ENCODE data around the gene PSMG4.

PSMG4 gene

DNA sequence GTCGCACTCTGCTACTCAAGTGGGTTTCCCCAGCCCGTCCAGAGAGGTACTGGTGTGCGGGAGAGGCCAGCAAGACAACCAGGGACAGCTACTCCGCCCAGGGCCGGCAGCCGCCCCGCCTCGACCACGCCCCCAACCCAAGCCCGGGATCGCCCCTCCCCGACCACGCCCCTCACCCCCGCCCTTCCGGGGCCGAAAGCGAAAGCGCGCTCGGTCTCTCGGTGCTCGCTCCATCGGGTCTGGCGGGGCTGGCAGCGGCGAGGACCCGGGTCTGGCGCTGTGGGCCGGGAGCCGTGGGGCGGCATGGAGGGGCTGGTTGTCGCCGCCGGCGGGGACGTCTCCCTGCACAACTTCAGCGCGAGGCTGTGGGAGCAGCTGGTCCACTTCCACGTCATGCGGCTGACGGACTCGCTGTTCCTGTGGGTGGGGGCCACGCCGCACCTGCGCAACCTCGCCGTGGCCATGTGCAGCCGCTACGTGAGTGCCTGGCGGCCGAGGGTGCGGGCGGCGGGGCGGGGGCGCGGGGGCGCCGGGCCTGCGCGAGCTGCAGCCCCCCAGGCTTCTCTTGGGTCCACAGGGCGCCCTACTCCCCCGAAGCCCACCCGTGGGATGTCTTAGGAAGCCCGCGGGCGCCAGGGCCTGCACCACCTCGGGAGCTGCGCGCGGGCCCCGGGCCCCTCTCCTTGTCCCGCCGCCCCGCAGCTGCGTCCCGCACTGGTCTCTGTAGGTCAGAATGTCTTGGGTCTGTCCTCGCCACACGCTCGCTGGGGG lies at the start of gene PSMG4:
Gene PSMG4, plus strand, starts transcription at position 228 of the 771 bp plus-strand sequence. Its CDS starts 76 bp downstream, at position 304.
- DNase-seq (ENCODE audit: low read depth), result peak; percentile 76

DNA sequence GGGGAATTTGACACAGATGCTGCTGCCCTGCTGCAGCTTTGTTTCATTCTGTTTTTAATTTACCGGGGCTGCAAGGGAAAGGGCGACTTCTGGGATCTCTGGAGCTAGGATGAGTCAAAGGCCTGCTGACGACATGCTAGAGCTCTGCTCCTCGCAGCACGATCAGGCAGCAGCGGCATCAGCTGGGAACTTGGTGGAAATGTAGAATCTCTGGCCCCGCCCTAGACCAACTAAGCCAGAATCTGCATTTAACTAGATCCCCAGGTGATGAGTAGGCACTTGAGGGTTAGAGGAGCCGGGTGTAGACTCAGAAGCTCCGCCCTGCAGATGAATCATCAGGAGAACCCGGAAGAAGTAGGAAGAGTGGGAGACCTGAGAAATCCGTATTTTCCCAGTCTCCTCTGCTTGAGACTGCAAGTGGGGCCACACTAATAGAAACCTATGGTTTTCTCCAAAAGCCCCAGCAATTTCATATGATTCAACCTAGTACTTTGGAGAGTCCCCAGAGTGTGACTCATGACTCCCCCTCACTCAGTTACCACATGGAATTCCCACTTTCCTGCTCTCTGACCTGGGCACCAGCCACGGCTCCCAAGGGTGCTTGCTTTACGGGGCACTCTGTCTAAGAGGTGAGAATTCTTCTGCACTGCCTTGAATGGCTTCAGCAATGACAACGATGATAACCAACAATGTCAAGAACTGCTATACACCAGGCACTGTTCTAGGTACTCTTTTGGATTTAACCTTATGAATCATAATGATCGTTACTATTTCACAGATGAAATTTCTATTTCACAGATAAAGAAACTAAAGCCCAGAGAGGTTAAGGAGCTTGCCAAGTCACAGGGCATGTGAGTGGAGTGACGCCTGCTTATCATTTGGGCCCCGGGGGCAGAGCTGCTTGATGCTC lies 49.4 kb upstream of the PSMG4 start:
- peak; percentile 98 for DNase-seq (ENCODE audit: low read depth)

DNA sequence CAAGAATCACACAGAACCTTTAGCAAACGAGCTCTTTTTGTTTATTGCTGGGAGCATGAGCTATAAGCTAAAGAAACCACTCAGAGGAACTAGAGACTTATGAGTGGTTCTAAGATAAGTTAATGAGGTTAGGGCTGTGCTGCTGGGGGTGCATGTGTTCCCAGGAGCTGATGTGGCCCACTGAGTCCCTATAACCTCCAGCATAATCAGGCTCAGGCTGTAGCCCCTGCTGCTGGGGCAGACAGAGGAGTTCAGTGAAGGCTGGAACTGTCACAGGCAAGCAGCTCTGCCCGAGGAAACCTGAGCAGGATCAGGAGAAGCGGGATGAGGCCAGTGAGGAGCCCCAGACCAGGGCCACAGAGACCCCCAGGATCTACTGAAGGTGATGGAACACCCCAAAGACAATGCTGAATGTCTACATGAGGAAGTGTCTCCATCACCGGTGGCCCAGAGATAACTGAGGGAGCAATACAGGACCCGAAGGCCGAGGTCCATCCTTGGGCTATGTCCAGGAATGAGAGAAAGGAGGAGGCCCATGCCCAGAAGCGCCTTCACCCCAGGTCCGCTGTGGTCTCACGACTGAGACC lies 48.6 kb upstream of the PSMG4 start:
- DNase-seq (ENCODE audit: low read depth), result no peak

GRCh38 chr6:3211681-3212080 lies 47.1 kb upstream of the PSMG4 start:
- DNase-seq (ENCODE audit: low read depth), result peak; percentile 67

DNA sequence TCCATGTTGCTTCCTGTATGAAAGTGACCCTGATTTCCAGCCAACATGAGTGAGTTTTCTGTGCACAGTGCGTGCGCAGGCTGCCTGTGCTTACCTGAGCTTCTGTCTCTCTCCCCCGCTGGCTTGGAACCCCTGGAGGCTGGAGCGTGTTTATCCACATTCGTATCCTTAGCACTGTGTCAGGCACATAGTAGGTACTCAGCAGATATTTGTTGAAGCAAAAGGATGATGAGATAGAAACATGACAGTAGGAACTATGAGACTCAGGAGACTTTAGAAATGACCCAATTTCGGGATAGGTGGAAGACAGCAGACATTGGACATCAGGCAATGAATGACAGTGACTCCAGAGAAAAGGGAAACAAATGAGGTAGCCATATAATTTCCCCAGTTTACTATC lies 46.5 kb upstream of the PSMG4 start:
- no peak for DNase-seq (ENCODE audit: low read depth)

- DNase-seq (ENCODE audit: low read depth), result no peak
Observed at GRCh38 chr6:3213334-3213695, 45.4 kb upstream of the PSMG4 start.

DNA sequence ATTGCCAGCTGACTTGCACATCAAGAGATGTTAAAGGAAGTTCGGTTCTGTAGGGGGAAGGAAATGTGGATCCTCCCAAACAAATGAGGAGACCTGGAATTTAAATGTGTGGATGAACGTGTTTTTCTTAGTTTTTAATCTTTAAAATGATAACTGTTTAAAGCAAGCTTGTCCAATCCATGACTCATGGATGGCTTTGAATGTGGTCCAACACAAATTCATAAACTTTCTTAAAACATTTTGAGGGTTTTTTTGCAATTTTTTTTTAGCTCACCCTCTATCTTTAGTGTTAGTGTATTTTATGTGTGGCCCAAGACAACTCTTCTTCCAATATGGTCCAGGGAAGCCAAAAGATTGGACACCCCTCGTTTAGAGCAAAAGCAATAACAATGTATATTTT lies 43.8 kb upstream of the PSMG4 start:
- DNase-seq (ENCODE audit: low read depth), result no peak

DNA sequence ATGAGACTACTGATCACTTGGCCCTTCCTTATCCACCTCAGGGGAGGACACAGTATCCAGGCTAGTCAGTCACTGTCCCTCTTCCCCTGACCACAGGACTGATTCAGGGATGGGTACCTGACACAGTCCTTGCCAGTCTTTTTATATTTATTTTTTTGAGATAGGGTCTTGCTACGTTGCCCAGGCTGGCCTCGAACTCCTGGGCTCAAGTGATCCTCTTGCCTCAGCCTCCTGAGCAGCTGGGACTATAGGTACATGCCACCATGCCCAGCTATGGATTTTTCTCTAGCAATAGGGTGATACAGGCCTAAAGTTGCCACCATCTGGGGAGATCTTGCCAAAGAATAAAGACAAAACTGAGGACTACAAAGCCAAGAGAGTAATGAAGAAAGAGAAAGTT lies 41.5 kb upstream of the PSMG4 start:
- DNase-seq (ENCODE audit: low read depth), result no peak

GRCh38 chr6:3218266-3218665 lies 40.5 kb upstream of the PSMG4 start:
- no peak for DNase-seq (ENCODE audit: low read depth)

- DNase-seq (ENCODE audit: low read depth), result no peak
Observed at GRCh38 chr6:3220366-3220765, 38.4 kb upstream of the PSMG4 start.

DNA sequence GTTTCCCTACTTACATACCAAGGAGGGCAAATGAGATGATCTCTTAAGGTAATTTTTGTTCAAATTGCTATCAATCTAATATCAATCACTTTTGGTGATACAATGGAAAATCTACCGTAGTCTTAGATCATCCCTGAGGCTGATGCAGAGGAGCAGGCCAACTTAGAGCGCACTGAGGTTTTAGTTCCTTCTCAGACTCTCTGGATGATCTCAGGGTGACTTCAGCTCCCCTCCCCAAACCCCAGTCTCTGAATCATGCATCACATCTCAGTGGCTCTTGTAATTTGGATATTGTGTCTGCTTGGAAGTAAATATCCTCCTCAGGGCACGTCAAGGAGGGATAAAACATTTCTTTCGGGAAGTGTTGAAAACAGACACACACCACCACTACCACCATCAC lies 37.2 kb upstream of the PSMG4 start:
- DNase-seq (ENCODE audit: low read depth), result no peak

DNA sequence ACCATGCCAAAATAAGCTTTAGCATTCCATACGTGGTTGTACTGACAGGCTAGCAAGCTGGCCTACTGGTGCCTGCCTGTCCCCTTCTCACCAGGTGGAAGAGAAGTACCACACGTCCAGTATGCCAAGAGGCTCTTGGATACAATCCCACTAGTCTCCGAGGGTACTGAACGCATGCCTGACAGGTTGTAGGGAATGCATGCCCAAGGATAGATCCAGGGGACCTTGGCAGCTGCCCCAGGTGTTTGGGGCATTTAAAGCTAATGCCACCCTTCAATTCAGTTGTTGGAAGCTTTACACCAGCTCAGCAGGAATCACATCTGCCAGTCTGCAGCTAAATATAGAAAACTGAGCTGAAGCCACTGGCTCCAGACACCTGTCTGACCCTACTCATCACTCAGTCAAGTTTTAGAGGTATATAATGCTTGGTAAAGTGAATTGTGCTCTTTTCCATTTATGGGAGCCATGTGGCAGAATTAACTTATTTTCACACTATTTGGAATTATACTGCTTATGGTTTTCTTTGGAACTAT lies 36.2 kb upstream of the PSMG4 start:
- no peak for DNase-seq (ENCODE audit: low read depth)

DNA sequence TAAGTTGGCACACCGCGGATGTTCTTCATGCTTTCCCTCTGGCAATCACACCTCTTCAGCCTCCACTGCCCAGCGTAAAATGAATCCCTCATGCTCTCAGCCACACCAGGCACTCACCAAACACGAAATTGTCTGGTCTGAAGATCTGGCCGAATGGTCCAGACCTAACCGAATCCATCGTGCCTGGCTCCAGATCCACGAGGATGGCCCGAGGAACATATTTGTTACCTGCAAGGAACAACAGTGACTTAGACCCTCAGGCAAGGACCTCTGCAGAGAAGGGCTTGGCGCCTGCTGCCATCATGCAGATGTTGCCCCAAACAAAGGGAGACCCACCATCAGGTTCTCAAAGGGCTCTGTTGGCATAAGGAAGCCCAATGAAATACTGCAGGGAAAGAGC lies 32.7 kb upstream of the PSMG4 start:
- DNase-seq (ENCODE audit: low read depth), result no peak

GRCh38 chr6:3226481-3227362 lies 32.0 kb upstream of the PSMG4 start:
- peak; percentile 53 for DNase-seq (ENCODE audit: low read depth)

GRCh38 chr6:3227363-3228045 lies 31.2 kb upstream of the PSMG4 start, which contains the start of gene TUBB2B:
TUBB2B (minus strand) TSS chr6:3227653; CDS start chr6:3227543, 110 bp downstream.
- no peak for DNase-seq (ENCODE audit: low read depth)

DNA sequence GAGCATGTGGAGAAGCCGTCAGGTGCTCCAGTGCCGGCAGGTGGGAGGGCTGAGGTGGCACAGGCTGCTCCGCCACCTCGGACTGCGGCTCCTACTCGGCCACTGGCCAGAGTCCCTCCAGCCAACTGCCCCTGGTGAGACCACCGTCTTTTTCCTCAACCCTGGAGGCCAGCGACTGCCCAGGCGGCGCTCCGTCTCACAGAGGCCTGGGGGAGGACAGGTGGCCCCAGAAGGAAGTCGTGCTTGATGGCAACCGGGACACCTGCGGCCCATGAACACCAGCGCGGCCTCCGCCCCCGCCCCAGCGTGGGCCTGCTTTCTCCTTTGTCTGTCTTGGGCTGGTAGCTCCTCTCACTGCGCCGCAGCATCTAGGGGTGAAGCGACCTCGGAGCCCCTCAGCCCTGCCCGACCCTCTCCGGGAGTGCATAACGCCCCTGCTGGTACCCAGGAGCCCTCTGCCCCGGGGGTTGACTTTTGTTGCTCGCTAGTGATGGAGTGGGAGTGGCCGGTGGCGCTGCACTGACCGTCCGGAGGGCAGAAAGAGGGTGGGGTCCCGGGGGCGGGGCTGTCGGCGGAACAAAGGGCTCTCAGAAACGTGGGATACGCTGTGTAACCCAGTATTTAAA lies 30.6 kb upstream of the PSMG4 start:
- DNase-seq (ENCODE audit: low read depth), result no peak

GRCh38 chr6:3228771-3229565 lies 29.8 kb upstream of the PSMG4 start:
- DNase-seq (ENCODE audit: low read depth), result no peak

- DNase-seq (ENCODE audit: low read depth), result no peak
Observed at GRCh38 chr6:3229566-3230178, 29.1 kb upstream of the PSMG4 start.

DNA sequence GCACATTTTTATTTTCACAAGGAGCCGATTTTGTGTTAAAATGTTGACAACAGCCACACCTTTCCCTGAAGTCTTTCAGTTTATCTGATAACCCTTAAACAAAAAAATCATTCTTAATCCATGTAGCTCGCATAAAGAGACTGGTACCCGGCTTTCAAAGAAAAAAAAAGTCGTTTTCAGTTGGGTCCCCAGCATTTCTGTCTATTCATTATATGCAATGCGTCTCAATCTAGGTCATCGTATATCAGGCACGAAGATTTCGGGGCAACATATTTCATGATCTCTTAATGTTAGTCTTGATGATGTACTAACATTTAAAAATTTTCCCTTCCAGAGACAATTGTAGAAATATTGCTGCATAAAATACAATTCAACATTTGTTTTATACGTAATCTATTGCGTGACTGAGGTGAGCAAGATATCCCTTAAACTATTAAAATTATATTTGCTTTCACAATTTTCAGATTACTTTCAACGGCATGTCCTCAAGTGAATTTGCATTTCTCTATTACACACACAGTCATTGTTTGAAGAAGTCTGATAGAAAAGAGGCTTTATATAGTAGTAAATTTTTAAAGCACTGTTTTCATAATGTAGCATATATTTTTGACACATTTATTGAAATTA lies 28.4 kb upstream of the PSMG4 start:
- no peak for DNase-seq (ENCODE audit: low read depth)

Measured in amniotic epithelial cell (primary cell).